ENCODE measurements around the gene FGFRL1.

DNA sequence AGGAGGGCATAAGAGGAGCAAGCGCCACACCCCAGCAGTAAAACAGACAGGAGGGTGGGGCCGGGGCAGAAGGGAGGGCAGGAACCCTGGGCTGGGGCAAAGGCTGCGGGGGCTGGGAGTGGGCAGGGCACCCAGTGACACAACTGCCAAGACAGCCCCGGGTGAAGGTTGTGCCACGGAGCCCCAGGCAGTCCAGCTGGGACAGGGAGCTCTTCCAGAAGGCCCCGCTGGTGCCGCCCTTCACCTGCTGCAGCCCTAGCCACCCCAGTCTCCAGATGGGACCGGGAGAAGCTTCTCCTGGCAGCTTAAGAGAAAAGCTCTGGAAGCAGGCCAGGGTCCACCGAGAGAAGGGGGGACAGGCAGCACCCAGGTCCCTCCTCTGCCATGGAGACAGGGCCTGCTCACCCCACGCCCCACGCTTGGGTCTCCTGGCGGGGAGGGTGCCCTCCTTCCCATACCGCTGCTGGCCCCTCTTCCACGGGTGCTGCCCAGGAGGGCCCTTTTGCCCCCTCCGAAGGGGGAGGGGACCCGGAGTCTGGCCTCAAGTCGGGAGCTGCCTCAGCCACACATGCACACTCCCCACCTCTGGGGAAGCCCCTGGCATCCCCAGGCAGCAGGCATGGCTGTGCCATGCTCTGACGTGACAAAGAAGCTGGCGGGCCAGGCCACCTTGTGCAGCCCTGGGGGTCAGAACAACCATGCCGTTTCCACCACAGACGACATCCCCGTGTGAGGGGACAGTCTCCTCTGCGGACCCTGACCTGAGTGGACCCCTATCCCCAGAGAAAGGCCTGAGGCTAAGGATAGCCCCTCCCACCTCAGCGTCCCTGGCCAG lies 39.5 kb upstream of the FGFRL1 start:
- TF ChIP-seq CTCF (IDR thresholded peaks at IDR 0.05; ENCODE audit: borderline replicate concordance, extremely low read depth, low read length, poor library complexity, severe bottlenecking) (no peak), EZH2 (IDR thresholded peaks at IDR 0.05; ENCODE audit: borderline replicate concordance, low read depth, low read length, severe bottlenecking) (no peak)

Data from DND-41 (cell line).